HEK293 (cell line): ENCODE data around the gene SDCBP2.

Experiments used
- CTCF ChIA-PET: fragments of 350-600 bp; formaldehyde crosslinking; extraction: SDS; loops from one replicate; lab custom pipeline; 2021; ENCODE audit warnings: antibody characterized with exemption; lab: Yijun Ruan, JAX
- POLR2A ChIA-PET: fragments of 300-600 bp; formaldehyde crosslinking; extraction: SDS; loops from one replicate; lab custom pipeline; 2020; ENCODE audit warnings: antibody characterized with exemption, inconsistent platforms; lab: Yijun Ruan, JAX
- H3K27ac ChIP-seq: fragments of 200-500 bp; sonication (Bioruptor generic); 2 replicates; pipeline ENCODE4 v1.5.1; 2014; ENCODE audit warnings: low read depth, low read length, control low read depth, inconsistent platforms; ENCODE audit errors: extremely low read depth
- H3K36me3 ChIP-seq, 2 experiments: fragments of 200-500 bp in 1 of 2; sonication (Bioruptor generic) in 1 of 2; 1 replicate in 1 of 2; 2 replicates in 1 of 2; pipeline ENCODE4 v1.5.1; 2014 to 2017; ENCODE audit warnings: inconsistent platforms in 2 of 2, low read length in 2 of 2; ENCODE audit not compliant: control insufficient read depth in 2 of 2, insufficient read depth in 1 of 2
- H3K4me1 ChIP-seq: fragments of 200-500 bp; sonication (Bioruptor generic); 2 replicates; pipeline ENCODE4 v1.5.1; 2014; ENCODE audit warnings: mild to moderate bottlenecking, low read length, inconsistent platforms; ENCODE audit not compliant: control insufficient read depth, insufficient read depth
- H3K4me3 ChIP-seq: 2 replicates; pipeline ENCODE4 v1.5.1; 2011; ENCODE audit warnings: low read depth, mild to moderate bottlenecking, control low read depth, low read length, moderate library complexity
- H3K9me3 ChIP-seq: fragments of 200-500 bp; sonication (Bioruptor generic); 2 replicates; pipeline ENCODE4 v1.5.1; 2014; ENCODE audit warnings: low read depth, low read length, inconsistent platforms; ENCODE audit not compliant: control insufficient read depth, insufficient read depth
- BCL11A ChIP-seq: fragments of 450-650 bp; formaldehyde crosslinking; IDR thresholded peaks from 2 replicates; pipeline ENCODE4 v1.5.1; 2016; ENCODE audit warnings: low read depth, missing biosample characterization, missing genetic modification characterization
- CTCF ChIP-seq: fragments of 450-650 bp; formaldehyde crosslinking; IDR thresholded peaks from 2 replicates; pipeline ENCODE4 v1.5.1; 2016; ENCODE audit warnings: missing biosample characterization, missing genetic modification characterization
- GLI2 ChIP-seq: fragments of 450-650 bp; formaldehyde crosslinking; IDR thresholded peaks from 2 replicates; pipeline ENCODE4; 2017; ENCODE audit warnings: missing biosample characterization, missing genetic modification characterization, low read depth, borderline replicate concordance
- IKZF3 ChIP-seq: fragments of 450-650 bp; IDR thresholded peaks from 2 replicates; pipeline ENCODE4 v1.5.0; 2018; ENCODE audit warnings: missing biosample characterization, mild to moderate bottlenecking, missing genetic modification characterization, moderate library complexity
- KLF10 ChIP-seq: fragments of 450-650 bp; IDR thresholded peaks from 2 replicates; pipeline ENCODE4 v1.5.1; 2018; ENCODE audit warnings: missing biosample characterization, mild to moderate bottlenecking, missing genetic modification characterization
- PRDM10 ChIP-seq: fragments of 450-650 bp; formaldehyde crosslinking; IDR thresholded peaks from 2 replicates; pipeline ENCODE4 v1.5.1; 2016; ENCODE audit warnings: missing biosample characterization, missing genetic modification characterization
- SCRT2 ChIP-seq: fragments of 450-650 bp; formaldehyde crosslinking; IDR thresholded peaks from 2 replicates; pipeline ENCODE4 v1.5.1; 2016; ENCODE audit warnings: missing biosample characterization, missing genetic modification characterization
- SP3 ChIP-seq: fragments of 450-650 bp; formaldehyde crosslinking; IDR thresholded peaks from 2 replicates; pipeline ENCODE4 v1.5.1; 2016; ENCODE audit warnings: missing biosample characterization, missing genetic modification characterization
- ZBTB1 ChIP-seq: fragments of 450-650 bp; formaldehyde crosslinking; IDR thresholded peaks from 2 replicates; pipeline ENCODE4 v1.5.1; 2016; ENCODE audit warnings: missing biosample characterization, missing genetic modification characterization
- ZBTB6 ChIP-seq: fragments of 450-650 bp; formaldehyde crosslinking; IDR thresholded peaks from 2 replicates; pipeline ENCODE4 v1.5.1; 2017; ENCODE audit warnings: missing biosample characterization, missing genetic modification characterization
- ZBTB8A ChIP-seq: fragments of 450-650 bp; formaldehyde crosslinking; IDR thresholded peaks from 2 replicates; pipeline ENCODE4 v1.5.1; 2016; ENCODE audit warnings: missing biosample characterization, missing genetic modification characterization
- ZIC2 ChIP-seq: fragments of 450-650 bp; formaldehyde crosslinking; IDR thresholded peaks from 2 replicates; pipeline ENCODE4 v1.5.1; 2016; ENCODE audit warnings: missing biosample characterization, missing genetic modification characterization
- ZNF10 ChIP-seq: fragments of 450-650 bp; formaldehyde crosslinking; IDR thresholded peaks from 2 replicates; pipeline ENCODE4 v1.5.1; 2017; ENCODE audit warnings: missing biosample characterization, missing genetic modification characterization
- ZNF157 ChIP-seq: fragments of 450-650 bp; formaldehyde crosslinking; IDR thresholded peaks from 2 replicates; pipeline ENCODE4 v1.5.1; 2016; ENCODE audit warnings: missing biosample characterization, missing genetic modification characterization
- ZNF26 ChIP-seq: fragments of 450-650 bp; formaldehyde crosslinking; IDR thresholded peaks from 2 replicates; pipeline ENCODE4 v1.5.1; 2016; ENCODE audit warnings: missing biosample characterization, missing genetic modification characterization
- ZNF266 ChIP-seq: fragments of 450-650 bp; formaldehyde crosslinking; IDR thresholded peaks from 2 replicates; pipeline ENCODE4 v1.5.1; 2016; ENCODE audit warnings: missing biosample characterization, missing genetic modification characterization, low read depth
- ZNF311 ChIP-seq: fragments of 450-650 bp; formaldehyde crosslinking; IDR thresholded peaks from 2 replicates; pipeline ENCODE4 v1.5.1; 2017; ENCODE audit warnings: missing biosample characterization, missing genetic modification characterization, borderline replicate concordance
- ZNF335 ChIP-seq: fragments of 450-650 bp; formaldehyde crosslinking; conservative IDR thresholded peaks from 2 replicates; pipeline ENCODE4 v1.5.1; 2016; ENCODE audit warnings: missing biosample characterization, missing genetic modification characterization
- ZNF433 ChIP-seq: fragments of 450-650 bp; formaldehyde crosslinking; IDR thresholded peaks from 2 replicates; pipeline ENCODE4 v1.5.1; 2016; ENCODE audit warnings: missing biosample characterization, missing genetic modification characterization, low read depth
- ZNF621 ChIP-seq: fragments of 450-650 bp; formaldehyde crosslinking; IDR thresholded peaks from 2 replicates; pipeline ENCODE4 v1.5.1; 2017; ENCODE audit warnings: missing biosample characterization, missing genetic modification characterization
- ZNF670 ChIP-seq: fragments of 450-650 bp; formaldehyde crosslinking; IDR thresholded peaks from 2 replicates; pipeline ENCODE4 v1.5.1; 2016; ENCODE audit warnings: missing biosample characterization, missing genetic modification characterization, low read depth
- ZNF707 ChIP-seq: fragments of 450-650 bp; formaldehyde crosslinking; IDR thresholded peaks from 2 replicates; pipeline ENCODE4 v1.5.1; 2016; ENCODE audit warnings: missing biosample characterization, missing genetic modification characterization
- ZNF777 ChIP-seq: fragments of 450-650 bp; formaldehyde crosslinking; IDR thresholded peaks from 2 replicates; pipeline ENCODE4 v1.5.1; 2017; ENCODE audit warnings: missing biosample characterization, missing genetic modification characterization, borderline replicate concordance
- ZNF830 ChIP-seq: fragments of 450-650 bp; IDR thresholded peaks from 2 replicates; pipeline ENCODE4 v1.5.0; 2018; ENCODE audit warnings: missing biosample characterization, missing genetic modification characterization, low read depth, mild to moderate bottlenecking, moderate library complexity
- ZSCAN23 ChIP-seq: fragments of 450-650 bp; formaldehyde crosslinking; IDR thresholded peaks from 2 replicates; pipeline ENCODE4 v1.5.1; 2016; ENCODE audit warnings: missing biosample characterization, missing genetic modification characterization
- ZSCAN30 ChIP-seq: fragments of 450-650 bp; IDR thresholded peaks from 2 replicates; pipeline ENCODE4 v1.5.1; 2018; ENCODE audit warnings: missing biosample characterization, mild to moderate bottlenecking, missing genetic modification characterization, moderate library complexity

SDCBP2 gene

DNA sequence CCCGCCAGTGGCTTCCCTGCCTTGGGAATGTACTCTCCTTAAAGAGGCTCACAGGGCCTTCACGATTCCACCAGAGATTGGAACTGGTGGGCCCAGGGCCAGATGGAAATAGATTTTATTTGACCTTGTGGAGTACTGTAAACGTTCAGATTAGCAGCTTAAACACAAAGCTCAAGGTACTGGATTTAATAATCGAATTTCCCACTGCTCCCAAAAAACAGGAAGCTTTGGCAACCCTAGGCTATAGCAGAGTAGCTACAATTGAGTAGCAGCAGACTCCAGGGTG is 7.3 kb downstream of the SDCBP2 start:
- CTCF ChIA-PET, result interaction anchor here (1.5 to 3.6 kb wide), 2 partner anchors 9 to 182 kb away, joined by 4 to 14 read pairs; no protein-coding TSS in a partner anchor
- POLR2A ChIA-PET, result no interaction called here
- Histone ChIP-seq H3K9me3 (no peaks in the 10 kb centered on the region), H3K27ac (no peak overlapping the region), H3K36me3 (peaks cover 0 to 3% of the 10 kb centered on the region in 2 experiments; a peak in 1 of 3 replicates), H3K4me3 (no peak overlapping the region), H3K4me1 (peaks cover 4% of the 10 kb centered on the region)
- no peak for TF ChIP-seq ZNF157
- no peak for TF ChIP-seq SCRT2 (tag by site-specific recombination)
- no peak for TF ChIP-seq ZBTB1 (tag by site-specific recombination)
- no peak for TF ChIP-seq ZNF670 (tag by site-specific recombination)
- TF ChIP-seq ZNF10 (tag by site-specific recombination), result no peak
- TF ChIP-seq IKZF3, result no peak
- TF ChIP-seq ZNF266, result no peak
- no peak for TF ChIP-seq ZBTB6 (tag by site-specific recombination)
- no peak for TF ChIP-seq BCL11A
- TF ChIP-seq ZNF26, result no peak
- TF ChIP-seq PRDM10 (tag by site-specific recombination), result no peak
- no peak for TF ChIP-seq ZNF311 (tag by site-specific recombination)
- no peak for TF ChIP-seq ZNF621 (tag by site-specific recombination)
- TF ChIP-seq ZIC2, result no peak
- TF ChIP-seq ZNF777 (tag by site-specific recombination), result no peak
- no peak for TF ChIP-seq GLI2 (tag by site-specific recombination)
- no peak for TF ChIP-seq CTCF (tag by site-specific recombination)
- no peak for TF ChIP-seq ZNF433 (tag by site-specific recombination)

GRCh38 chr20:1320902-1321653 is 7.9 kb downstream of the SDCBP2 start:
- no peaks in the 10 kb centered on the region for H3K4me1 ChIP-seq
- H3K27ac ChIP-seq, result no peak overlapping the region
- H3K9me3 ChIP-seq, result no peaks in the 10 kb centered on the region
- CTCF ChIA-PET, result no interaction called here
- no peak for TF ChIP-seq ZSCAN30 (tag by site-specific recombination)
- no peak for TF ChIP-seq ZNF10 (tag by site-specific recombination)
- TF ChIP-seq ZSCAN23 (tag by site-specific recombination), result no peak
- no peak for TF ChIP-seq ZNF830
- no peak for TF ChIP-seq ZNF335
- no peak for TF ChIP-seq IKZF3
- TF ChIP-seq SP3 (tag by site-specific recombination), result no peak
- TF ChIP-seq ZBTB8A (tag by site-specific recombination), result no peak
- no peak for TF ChIP-seq KLF10 (tag by site-specific recombination)
- TF ChIP-seq ZNF707 (tag by site-specific recombination), result no peak
- no peaks in the 10 kb centered on the region for H3K36me3 ChIP-seq
- H3K4me3 ChIP-seq, result no peak overlapping the region
- POLR2A ChIA-PET, result no interaction called here
